ENCODE results near the gene GOLGA2.

GOLGA2 gene

GRCh38 chr9:128249558-128249907 lies 26.3 kb downstream of the GOLGA2 start:
- H3K36me3 ChIP-seq, result peaks cover 77% of the 10 kb centered on the region
- no peak overlapping the region for H3K27ac ChIP-seq
- H3K27me3 ChIP-seq (ENCODE audit: insufficient read depth, low read depth, severe bottlenecking), result no peaks in the 10 kb centered on the region
- TF ChIP-seq CTCF (IDR thresholded peaks at IDR 0.05; ENCODE audit: low read depth, low read length), result no peak
- no peak overlapping the region for H3K4me3 ChIP-seq (ENCODE audit: low read depth, low read length)
- H3K9me3 ChIP-seq (ENCODE audit: severe bottlenecking), result peaks cover 2% of the 10 kb centered on the region
- DNase-seq, result no peak

- TF ChIP-seq CTCF (IDR thresholded peaks at IDR 0.05; ENCODE audit: low read depth, low read length), result no peak
- no peak overlapping the region for H3K27ac ChIP-seq
- H3K36me3 ChIP-seq, result peaks cover 79% of the 10 kb centered on the region
- no peak overlapping the region for H3K4me3 ChIP-seq (ENCODE audit: low read depth, low read length)
- no peaks in the 10 kb centered on the region for H3K27me3 ChIP-seq (ENCODE audit: insufficient read depth, low read depth, severe bottlenecking)
- H3K9me3 ChIP-seq (ENCODE audit: severe bottlenecking), result peaks cover 2% of the 10 kb centered on the region
- DNase-seq, result no peak
Observed at GRCh38 chr9:128247226-128247803, 28.5 kb downstream of the GOLGA2 start.

- no peak for TF ChIP-seq CTCF (IDR thresholded peaks at IDR 0.05; ENCODE audit: low read depth, low read length)
- H3K27me3 ChIP-seq (ENCODE audit: insufficient read depth, low read depth, severe bottlenecking), result no peaks in the 10 kb centered on the region
- H3K4me3 ChIP-seq (ENCODE audit: low read depth, low read length), result no peak overlapping the region
- peaks cover 2% of the 10 kb centered on the region for H3K9me3 ChIP-seq (ENCODE audit: severe bottlenecking)
- H3K27ac ChIP-seq, result no peak overlapping the region
- no peak for DNase-seq
- H3K36me3 ChIP-seq, result peaks cover 79% of the 10 kb centered on the region
Observed at GRCh38 chr9:128246471-128246870, 29.3 kb downstream of the GOLGA2 start.

GRCh38 chr9:128245421-128246151 lies 30.2 kb downstream of the GOLGA2 start:
- Histone ChIP-seq H3K9me3 (ENCODE audit: severe bottlenecking) (peaks cover 2% of the 10 kb centered on the region), H3K27ac (no peak overlapping the region), H3K27me3 (ENCODE audit: insufficient read depth, low read depth, severe bottlenecking) (no peaks in the 10 kb centered on the region), H3K36me3 (peaks cover 80% of the 10 kb centered on the region), H3K4me3 (ENCODE audit: low read depth, low read length) (no peak overlapping the region)
- DNase-seq, result no peak
- TF ChIP-seq CTCF (IDR thresholded peaks at IDR 0.05; ENCODE audit: low read depth, low read length), result no peak

GRCh38 chr9:128244837-128245231 lies 31.0 kb downstream of the GOLGA2 start:
- H3K27ac ChIP-seq, result no peak overlapping the region
- DNase-seq, result no peak

More at GRCh38 chr9:128244837-128245231, 31.0 kb downstream of the GOLGA2 start:
- TF ChIP-seq CTCF (IDR thresholded peaks at IDR 0.05; ENCODE audit: low read depth, low read length), result no peak
- Histone ChIP-seq H3K9me3 (ENCODE audit: severe bottlenecking) (no peaks in the 10 kb centered on the region), H3K36me3 (peaks cover 81% of the 10 kb centered on the region), H3K4me3 (ENCODE audit: low read depth, low read length) (no peak overlapping the region), H3K27me3 (ENCODE audit: insufficient read depth, low read depth, severe bottlenecking) (no peaks in the 10 kb centered on the region)

All from WERI-Rb-1 (cell line).